Lower lobe of right lung (tissue), 2 donors: Measurements from ENCODE around the gene OR2A25. TPM values are rescaled to one million over a fixed set of nuclear protein-coding genes. Genes with fewer than 3 reads are reported as not detected.
A peak's percentile ranks its signal among the peaks of the same experiment; 100 is the strongest.

Source experiments
- ATAC-seq, 2 donors: fragments of 200-7000 bp; cut with Tn5 transposase; one replicate each; pipeline ENCODE4 v1.9.1; 2020 to 2022; ENCODE audit warnings: mild to moderate bottlenecking in 2 of 2, moderate library complexity in 2 of 2
- DNase-seq: peaks from one replicate; pipeline ENCODE4 v3.0.0-alpha.2; 2020
- H3K27ac ChIP-seq: fragments of 200-600 bp; one replicate; pipeline ENCODE4 v1.8.0; 2022
- H3K27me3 ChIP-seq: fragments of 200-600 bp; one replicate; pipeline ENCODE4 v1.8.0; 2022; ENCODE audit warnings: low read depth
- H3K36me3 ChIP-seq: fragments of 200-600 bp; one replicate; pipeline ENCODE4 v1.8.0; 2022; ENCODE audit warnings: mild to moderate bottlenecking
- H3K4me1 ChIP-seq: fragments of 200-600 bp; one replicate; pipeline ENCODE4 v1.8.0; 2022
- H3K4me3 ChIP-seq: fragments of 200-600 bp; one replicate; pipeline ENCODE4 v1.8.0; 2022; ENCODE audit warnings: mild to moderate bottlenecking
- H3K9me3 ChIP-seq: fragments of 200-600 bp; one replicate; pipeline ENCODE4 v1.8.0; 2022
- intact Hi-C: fragments of 100-400 bp; cut with DNase I; formaldehyde crosslinking; loops from one replicate; pipeline ENCODE4 v1.11.0; 2022
- total RNA-seq: library from RNA; stranded (reverse); fragmentation: NEBNext Ultra II Directional; extraction: Animal tissue kit (Norgen Biotek cat#: 25700); gene quantifications from one replicate; pipeline ENCODE4 v1.2.1, GENCODE V29; 2021
- TF ChIP-seq, protein P1 (sequence below): fragments of 200-600 bp; IDR thresholded peaks from one replicate; pipeline ENCODE4 v1.8.0; 2022; ENCODE audit warnings: antibody characterized with exemption, mild to moderate bottlenecking
- donor health status: DM: no; HTN: yes; CAD: no; lungs with severe emphysema.

OR2A25 gene
- total RNA-seq, 1 donor from 2014 or later: not detected

DNA sequence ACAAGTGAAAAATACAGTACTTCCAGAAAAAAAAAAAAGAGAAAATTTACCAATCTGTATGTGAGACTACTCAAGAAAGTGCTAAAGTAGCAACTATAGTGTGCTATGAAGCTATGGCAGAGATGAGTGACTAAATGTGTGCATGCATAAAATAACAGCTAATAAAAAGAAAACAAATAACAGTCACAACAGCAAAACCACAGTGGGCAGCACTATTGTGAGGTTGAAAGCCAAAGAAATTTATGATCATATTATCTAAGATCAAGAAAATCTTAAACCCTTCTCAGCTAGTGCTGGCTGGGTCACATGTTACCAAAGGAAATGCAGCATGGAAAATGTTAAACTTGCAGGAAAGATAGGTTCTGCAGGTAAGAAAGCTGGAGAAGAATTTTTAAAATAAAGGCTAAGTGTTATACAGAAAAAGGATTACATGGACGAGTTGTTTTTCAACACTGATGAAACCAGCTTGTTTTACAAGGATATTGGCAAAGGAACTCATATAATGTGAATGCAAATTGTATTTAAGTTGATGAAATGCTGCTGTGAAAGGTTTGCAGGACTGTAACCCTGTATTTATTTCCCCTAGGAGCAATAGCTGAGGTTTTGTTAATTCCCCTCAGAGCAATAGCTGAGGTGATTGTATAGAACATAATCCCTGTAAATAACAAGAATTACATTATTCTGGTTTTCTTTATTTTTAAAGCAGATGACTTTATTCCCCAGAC lies 36.5 kb upstream of the OR2A25 start:
- TF ChIP-seq, protein P1, sequence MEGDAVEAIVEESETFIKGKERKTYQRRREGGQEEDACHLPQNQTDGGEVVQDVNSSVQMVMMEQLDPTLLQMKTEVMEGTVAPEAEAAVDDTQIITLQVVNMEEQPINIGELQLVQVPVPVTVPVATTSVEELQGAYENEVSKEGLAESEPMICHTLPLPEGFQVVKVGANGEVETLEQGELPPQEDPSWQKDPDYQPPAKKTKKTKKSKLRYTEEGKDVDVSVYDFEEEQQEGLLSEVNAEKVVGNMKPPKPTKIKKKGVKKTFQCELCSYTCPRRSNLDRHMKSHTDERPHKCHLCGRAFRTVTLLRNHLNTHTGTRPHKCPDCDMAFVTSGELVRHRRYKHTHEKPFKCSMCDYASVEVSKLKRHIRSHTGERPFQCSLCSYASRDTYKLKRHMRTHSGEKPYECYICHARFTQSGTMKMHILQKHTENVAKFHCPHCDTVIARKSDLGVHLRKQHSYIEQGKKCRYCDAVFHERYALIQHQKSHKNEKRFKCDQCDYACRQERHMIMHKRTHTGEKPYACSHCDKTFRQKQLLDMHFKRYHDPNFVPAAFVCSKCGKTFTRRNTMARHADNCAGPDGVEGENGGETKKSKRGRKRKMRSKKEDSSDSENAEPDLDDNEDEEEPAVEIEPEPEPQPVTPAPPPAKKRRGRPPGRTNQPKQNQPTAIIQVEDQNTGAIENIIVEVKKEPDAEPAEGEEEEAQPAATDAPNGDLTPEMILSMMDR: no peak
- intact Hi-C loops: no loop called here
- no peaks in the 10 kb centered on the region for H3K9me3 ChIP-seq
- no peak for DNase-seq
- H3K4me3 ChIP-seq: no peak overlapping the region
- no peak overlapping the region for H3K27ac ChIP-seq
- H3K4me1 ChIP-seq: peaks cover 4% of the 10 kb centered on the region
- H3K27me3 ChIP-seq: no peaks in the 10 kb centered on the region
- H3K36me3 ChIP-seq: no peaks in the 10 kb centered on the region
- ATAC-seq: no peak

DNA sequence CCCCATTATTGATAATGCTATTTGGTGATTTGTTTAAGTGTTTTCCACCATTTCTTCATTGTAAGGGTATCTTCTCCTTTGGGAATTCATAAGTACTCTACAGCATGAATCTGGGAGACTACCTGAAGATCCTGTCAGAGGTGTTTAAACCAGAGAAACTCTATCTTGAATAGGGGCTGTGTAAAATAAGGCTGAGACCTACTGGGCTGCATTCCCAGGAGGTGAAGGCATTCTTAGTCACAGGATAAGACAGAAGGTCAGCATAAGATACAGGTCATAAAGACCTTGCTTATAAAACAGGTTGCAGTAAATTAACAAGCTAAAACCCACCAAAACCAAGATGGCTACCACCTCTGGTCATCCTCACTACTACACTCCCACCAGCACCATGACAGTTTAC lies 34.2 kb upstream of the OR2A25 start:
- TF ChIP-seq, protein P1: no peak
- H3K9me3 ChIP-seq: no peaks in the 10 kb centered on the region
- H3K27me3 ChIP-seq: no peaks in the 10 kb centered on the region
- intact Hi-C loops: no loop called here
- H3K4me3 ChIP-seq: no peak overlapping the region
- H3K27ac ChIP-seq: no peak overlapping the region
- H3K36me3 ChIP-seq: no peaks in the 10 kb centered on the region
- ATAC-seq (no peak), DNase-seq (no peak)
- H3K4me1 ChIP-seq: peaks cover 4% of the 10 kb centered on the region

DNA sequence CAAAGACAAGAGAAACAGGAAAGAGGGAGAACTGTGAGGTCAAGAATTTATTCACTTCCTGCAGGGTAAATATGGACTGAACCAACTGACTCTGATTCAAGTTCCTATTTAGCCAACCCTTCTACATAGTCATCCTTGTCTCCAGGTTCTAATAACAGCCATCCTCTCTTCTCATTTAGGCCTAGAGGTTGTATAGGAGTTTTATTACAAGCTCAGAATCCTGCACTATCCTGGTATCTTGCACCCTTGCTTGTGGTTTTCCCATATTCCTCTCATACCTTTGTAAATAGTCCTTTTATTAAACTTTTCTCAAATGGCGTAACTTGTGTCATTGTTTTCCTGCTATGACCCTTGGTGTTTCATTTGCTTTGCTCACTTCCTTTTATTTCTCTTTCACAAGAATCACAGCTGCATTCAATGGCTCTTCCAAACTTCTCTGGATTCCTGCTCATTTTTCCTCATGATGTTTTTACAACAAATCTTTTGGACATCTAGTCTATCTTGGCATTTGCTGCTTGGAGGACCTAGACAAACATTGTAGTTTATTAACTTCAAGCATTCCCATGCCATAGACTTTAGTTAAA lies 33.2 kb upstream of the OR2A25 start:
- H3K36me3 ChIP-seq: no peaks in the 10 kb centered on the region
- ATAC-seq (no peak), DNase-seq (no peak)
- H3K9me3 ChIP-seq: no peaks in the 10 kb centered on the region
- TF ChIP-seq, protein P1: no peak
- H3K27ac ChIP-seq: peak overlapping the region; percentile 39
- H3K27me3 ChIP-seq: no peaks in the 10 kb centered on the region
- no peaks in the 10 kb centered on the region for H3K4me1 ChIP-seq
- intact Hi-C loops: no loop called here
- no peak overlapping the region for H3K4me3 ChIP-seq

DNA sequence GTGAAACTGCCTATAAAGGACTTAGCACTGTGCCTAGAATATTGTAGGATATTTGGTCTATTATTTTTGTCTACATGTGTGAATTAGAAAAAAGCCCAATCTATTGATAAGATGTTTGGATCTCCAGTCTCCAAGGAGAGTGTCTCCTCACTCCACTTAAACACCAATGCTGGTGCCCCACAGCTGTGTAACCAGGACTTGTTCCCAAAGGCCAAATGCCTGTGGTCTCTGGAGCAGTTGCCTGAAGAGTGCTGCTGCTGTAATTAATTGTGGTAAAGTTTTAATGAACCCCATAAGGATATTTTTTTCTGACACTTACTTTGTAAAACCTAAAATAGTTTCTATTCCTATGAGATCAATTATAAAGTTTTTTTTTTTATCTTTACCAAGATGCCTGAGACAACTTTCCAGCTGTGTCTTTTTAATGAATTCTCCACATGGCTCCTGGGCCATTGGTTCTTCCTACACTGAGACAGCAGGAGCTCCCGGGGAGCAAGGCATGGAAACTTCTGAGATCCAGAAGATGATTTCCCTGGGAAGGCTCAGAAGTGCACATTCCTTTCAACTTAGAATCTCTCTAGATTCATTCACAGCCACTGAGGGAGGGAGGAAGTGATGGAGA lies 32.1 kb upstream of the OR2A25 start:
- intact Hi-C loops: no loop called here
- Histone ChIP-seq H3K4me1 (no peaks in the 10 kb centered on the region), H3K36me3 (no peaks in the 10 kb centered on the region), H3K27me3 (no peaks in the 10 kb centered on the region), H3K27ac (no peak overlapping the region), H3K9me3 (no peaks in the 10 kb centered on the region), H3K4me3 (no peak overlapping the region)
- DNase-seq (no peak), ATAC-seq (peak in 1 of 2 donors; percentile 60)
- TF ChIP-seq, protein P1: no peak

DNA sequence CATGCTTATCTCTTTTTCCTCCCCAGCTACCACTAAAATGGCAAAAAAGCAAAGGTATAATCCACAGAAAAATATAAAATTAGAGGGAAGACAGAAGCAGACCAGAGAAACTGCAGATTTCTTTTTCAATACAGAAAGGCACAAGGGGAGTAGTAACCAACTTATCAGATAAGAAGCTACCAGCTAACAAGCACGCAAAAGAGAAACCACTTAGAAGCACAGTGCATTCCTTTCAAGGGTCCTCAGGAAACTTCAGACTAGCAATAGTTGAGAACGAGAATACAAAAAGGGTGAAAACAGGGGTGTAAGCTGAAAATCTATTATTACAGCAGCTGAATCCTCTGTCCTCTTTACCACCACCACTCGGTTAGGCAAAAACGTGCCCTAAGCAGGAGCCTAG lies 30.7 kb upstream of the OR2A25 start:
- Histone ChIP-seq H3K36me3 (no peaks in the 10 kb centered on the region), H3K4me3 (no peak overlapping the region), H3K4me1 (no peaks in the 10 kb centered on the region), H3K27ac (no peak overlapping the region), H3K9me3 (no peaks in the 10 kb centered on the region), H3K27me3 (no peaks in the 10 kb centered on the region)
- DNase-seq: no peak
- no peak for ATAC-seq
- TF ChIP-seq, protein P1: no peak
- intact Hi-C loops: no loop called here
